CD4-positive, alpha-beta T cell treated with Interferon alpha-2 for 1 hour (primary cell): ENCODE measurements around the gene REXO4.

Source experiments
- DNase-seq, 2 donors: peaks; one replicate each; pipeline ENCODE4 v3.0.0-alpha.2; 2020 to 2022

REXO4 gene

GRCh38 chr9:133449760-133450159, 31.9 kb upstream of the REXO4 start:
- DNase-seq: no peak

- no peak for DNase-seq
These were observed 30.7 kb upstream of the REXO4 start for GRCh38 chr9:133448487-133448972.

DNA sequence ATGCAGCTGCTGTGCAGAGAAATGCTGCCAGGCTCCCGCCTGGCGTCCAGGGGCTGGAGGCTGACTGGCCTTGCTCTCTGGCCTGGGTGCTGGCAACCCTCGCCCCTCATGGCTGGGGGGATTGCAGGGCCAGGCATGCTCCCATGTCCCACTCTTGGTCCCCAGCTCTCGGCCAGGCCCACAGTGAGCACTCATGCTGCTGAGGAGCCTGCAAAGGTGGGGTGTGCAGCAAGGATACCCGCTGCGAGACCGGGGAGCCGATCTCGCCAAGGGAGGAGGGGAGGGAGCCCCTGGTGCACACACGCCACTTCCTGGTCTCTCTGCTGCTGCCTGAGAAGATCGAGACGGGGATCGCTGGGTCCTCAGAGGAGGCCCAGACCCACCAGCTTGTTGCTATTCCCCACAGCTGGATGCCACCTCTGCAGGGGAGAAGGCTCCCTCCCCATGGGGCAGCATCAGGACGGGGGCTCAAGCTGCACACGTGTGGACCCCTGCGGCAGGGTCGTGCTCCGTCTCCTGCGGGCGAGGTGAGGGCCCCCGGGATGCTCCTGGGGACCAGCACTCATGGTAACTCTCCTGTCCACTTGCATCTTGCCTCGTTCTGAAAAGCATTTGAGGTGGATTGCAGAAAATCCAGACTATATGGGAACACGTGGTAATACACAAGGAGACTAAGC, 27.6 kb upstream of the REXO4 start:
- DNase-seq: no peak

DNA sequence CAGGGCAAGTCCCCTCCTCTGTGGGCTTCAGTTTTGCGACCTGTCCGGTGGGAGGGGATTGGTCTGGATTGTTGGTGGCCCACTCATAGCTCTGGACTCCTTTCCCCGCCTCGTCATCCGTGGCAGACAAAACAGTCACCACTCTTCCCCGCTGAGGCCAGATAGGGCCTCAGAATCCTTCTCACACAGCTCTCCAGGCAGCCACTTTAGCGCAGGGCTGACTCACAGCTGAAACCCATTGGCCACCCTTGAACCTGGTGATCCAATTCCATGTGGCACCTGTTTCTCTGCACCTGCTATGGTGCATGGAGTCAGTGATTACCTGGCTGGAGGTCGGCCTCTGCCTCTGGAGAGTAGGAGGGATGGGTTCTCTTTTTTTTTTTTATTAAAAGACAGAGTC, 26.2 kb upstream of the REXO4 start:
- no peak for DNase-seq

DNA sequence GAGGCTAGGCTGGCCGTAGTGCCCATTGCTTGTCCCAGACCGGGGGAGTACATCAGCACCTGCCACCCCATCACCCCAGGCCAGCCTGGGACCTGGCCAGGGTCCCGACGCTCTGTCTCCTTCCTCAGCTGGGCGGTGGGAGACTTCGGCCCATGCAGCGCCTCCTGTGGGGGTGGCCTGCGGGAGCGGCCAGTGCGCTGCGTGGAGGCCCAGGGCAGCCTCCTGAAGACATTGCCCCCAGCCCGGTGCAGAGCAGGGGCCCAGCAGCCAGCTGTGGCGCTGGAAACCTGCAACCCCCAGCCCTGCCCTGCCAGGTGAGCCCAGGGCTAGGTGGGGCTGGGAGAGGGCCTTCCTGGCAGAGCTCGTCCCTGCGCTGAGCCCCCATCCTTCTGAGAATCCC, 25.4 kb upstream of the REXO4 start:
- DNase-seq: no peak

GRCh38 chr9:133441571-133441970, 23.8 kb upstream of the REXO4 start:
- no peak for DNase-seq

DNA sequence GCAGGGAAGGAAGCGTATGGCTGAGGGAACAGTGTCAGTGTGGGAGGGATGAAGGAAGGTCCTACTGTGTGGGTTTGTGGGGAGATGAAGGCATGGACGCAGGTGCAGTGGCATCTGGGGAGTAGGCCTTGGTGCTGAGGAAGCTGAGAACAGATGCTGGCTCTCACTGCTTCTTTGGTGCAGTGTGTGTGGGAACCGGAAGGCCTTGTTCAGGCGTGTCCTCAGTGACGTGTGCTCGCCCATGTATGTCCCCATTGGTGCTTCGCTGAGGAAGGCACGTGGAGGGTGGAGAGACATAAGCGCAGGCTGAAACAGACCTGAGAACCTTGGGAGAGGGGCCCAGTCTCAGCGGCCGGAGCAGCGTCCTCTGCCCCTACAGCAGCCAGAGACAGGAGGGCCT, 23.1 kb upstream of the REXO4 start:
- DNase-seq: peak in 1 of 2 donors; percentile 63

DNA sequence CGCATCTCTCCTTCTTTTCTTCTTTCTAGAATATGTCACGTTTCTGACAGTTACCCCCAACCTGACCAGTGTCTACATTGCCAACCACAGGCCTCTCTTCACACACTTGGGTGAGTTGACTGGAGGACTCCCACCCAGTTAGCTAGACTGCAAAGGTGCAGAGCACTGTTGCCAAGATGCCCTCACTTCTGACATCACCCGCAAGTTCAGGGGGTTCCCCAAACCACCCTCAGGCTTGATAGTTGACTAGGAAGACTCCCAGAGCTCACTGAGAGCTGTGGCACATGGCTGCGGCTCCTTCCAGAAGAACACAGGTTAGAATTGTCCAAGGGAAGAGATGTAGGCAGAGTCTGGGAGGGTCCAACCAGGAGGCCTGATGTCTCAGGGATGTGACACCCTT, 21.5 kb upstream of the REXO4 start:
- DNase-seq: no peak

GRCh38 chr9:133437753-133438531, 20.1 kb upstream of the REXO4 start:
- DNase-seq: no peak

- no peak for DNase-seq
These were observed 18.9 kb upstream of the REXO4 start for GRCh38 chr9:133436681-133437080.

GRCh38 chr9:133433351-133433843, 15.6 kb upstream of the REXO4 start:
- no peak for DNase-seq

DNA sequence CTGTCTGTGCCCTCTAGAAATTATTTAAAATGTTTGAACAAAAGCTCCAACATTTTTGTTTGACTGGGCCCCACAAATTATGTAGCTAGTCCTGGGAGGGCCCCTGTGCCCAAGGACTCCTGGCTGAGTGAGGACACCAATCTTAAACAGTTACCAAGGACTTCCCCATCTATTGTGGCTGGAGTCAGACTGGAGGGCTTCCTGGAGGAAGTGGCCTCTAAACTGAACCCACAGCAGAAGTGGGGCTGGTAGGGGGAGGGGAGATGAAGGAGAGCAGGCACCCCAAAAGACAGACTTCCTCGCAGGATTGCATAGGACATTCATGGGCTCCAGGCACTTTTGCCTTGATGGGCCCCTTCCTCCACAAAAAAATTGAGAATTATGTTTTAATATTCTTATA, 12.4 kb upstream of the REXO4 start:
- DNase-seq: no peak

DNA sequence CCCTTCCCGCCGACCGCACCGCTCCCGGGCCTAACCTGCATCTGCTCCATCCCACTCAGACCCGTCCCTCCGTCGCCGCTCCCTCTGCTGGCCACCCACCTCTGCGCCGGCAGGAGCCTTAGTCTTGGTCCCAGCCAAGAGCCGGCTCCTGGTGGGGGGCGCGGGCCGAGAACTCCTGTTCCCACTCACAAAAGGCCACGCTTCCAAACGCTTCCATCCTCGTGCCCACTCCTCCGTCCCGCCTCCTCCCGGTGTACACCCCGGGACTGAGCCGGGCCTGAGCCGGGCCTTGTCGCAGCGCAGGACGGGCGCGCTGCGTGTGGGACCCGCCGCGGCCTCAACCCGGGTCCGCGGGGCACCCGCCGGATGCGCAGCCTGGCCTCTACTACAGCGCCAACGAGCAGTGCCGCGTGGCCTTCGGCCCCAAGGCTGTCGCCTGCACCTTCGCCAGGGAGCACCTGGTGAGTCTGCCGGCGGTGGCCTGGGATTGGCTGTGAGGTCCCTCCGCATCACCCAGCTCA, 11.9 kb upstream of the REXO4 start:
- DNase-seq: no peak

GRCh38 chr9:133429214-133429613, 11.4 kb upstream of the REXO4 start:
- no peak for DNase-seq

DNA sequence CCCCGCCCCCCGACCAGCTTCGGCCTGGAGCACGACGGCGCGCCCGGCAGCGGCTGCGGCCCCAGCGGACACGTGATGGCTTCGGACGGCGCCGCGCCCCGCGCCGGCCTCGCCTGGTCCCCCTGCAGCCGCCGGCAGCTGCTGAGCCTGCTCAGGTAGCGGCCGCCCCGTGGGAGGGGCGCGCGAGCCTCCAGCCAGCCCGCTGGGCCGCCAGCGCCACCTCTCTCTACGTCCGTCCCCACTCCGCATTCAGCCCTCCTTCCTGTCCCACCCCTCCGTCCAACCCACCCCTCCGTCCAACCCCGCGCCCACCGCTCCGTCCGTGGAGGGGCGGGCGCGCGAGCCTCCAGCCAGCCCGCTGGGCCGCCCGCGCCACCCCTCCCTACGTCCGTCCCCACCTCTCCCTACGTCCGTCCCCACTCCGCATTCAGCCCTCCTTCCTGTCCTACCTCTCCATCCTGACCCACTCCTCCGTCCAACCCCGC, 10.8 kb upstream of the REXO4 start:
- no peak for DNase-seq

DNA sequence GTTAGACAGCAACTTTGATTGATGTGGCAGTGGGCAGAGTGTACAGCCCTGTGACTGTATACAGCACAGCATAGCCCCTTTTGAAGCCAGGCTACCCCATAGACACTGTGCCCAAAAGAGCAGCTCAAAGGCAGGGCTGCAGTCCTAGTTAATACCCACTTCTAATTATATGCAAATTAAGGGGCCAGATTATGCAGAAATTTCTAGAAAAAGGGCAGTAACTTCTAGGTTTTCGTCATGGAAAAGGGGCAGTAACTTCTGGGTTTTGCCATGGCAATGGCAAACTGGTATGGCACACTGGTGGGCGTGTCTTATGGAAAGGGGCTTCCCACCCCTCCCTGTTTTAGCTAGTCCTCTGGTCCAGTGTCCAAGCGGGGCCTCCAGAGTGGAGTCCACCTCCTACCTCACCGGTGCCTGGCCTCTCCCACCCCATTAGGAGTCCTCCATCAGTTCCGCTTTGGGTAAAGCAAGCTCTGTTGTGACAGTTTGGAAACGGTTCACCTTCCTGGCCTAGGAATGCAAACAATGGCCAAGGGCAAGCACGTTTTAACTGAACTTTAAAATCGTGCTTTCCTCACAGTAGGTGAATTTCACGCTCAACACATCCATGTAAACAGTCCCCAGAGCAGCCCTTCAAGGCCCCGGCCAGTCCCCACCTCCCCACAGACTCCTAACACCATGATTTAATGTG, 10.0 kb upstream of the REXO4 start:
- DNase-seq: no peak

DNA sequence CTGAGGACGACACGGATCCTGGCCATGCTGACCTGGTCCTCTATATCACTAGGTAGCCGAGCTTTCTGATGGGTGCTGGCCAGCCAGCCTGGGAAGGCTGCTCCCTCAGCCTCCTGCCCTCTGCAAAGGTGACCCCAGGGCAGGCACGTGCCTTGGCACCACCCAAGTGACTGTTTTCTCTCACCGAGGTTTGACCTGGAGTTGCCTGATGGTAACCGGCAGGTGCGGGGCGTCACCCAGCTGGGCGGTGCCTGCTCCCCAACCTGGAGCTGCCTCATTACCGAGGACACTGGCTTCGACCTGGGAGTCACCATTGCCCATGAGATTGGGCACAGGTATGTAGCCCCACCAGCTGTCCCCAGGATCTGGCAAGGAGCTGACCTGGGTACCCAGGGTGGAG, 8.2 kb upstream of the REXO4 start:
- no peak for DNase-seq

- no peak for DNase-seq
These were observed 7.3 kb upstream of the REXO4 start for GRCh38 chr9:133425049-133425632.

DNA sequence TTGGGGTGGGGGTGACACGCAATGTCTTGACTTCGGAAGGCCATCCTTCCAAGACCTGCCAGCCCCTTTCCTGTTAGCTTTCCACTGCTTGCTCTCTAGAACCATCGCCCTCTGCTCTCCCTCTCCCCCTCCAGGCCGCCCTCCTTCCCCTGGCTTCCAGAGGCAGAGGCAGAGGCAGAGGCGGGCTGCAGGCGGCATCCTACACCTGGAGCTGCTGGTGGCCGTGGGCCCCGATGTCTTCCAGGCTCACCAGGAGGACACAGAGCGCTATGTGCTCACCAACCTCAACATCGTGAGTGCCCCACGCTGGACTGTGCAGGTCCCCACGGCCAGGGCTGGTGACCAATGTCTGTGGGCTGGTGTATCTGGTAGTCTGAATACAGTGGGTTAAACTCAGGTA, 6.4 kb upstream of the REXO4 start:
- no peak for DNase-seq

- no peak for DNase-seq
These were observed 5.4 kb upstream of the REXO4 start for GRCh38 chr9:133423216-133423615.

DNA sequence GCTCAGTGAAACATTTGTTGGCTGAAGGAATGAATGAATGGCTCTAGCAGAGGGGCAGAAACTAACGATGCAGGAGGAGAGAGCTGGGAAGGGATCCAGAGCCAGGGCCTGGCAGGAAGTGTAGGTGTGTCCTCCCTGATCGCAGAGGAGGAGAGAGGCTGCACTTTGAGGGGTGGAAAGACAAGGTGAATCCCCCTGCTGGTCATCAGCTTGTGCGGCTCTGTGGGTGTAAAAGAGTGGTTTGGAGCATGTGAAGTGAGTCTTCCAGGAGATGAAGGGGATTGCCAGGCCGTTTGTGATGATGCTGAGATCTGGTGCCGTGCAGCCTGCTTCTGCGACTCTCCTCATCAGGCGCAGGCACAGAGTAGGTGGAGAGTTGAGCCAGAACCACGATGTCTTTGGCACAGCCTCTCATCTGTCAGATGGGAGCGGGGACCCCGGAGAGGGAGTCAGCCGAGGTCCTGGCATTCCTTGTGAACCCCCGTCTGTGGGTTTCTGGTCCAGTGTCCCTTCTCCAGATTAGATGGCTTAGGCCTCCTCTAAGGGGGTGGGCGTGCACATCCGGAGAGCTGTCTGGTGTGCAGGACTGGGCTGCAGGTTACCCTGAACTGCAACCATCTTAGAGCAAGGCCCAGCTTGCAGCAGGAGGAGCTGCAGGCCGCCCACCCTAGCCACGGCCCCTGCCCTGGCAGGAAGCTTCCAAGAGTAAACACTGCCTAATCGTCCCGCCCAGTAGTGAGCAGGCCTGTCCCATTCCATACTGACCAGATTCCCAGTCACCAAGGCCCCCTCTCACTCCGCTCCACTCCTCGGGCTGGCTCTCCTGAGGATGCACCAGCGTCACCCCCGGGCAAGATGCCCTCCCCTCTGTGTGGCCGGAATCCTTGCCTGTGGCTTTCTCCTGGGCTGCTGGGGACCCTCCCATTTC, 4.1 kb upstream of the REXO4 start, which contains the start of gene ADAMTS13:
Gene ADAMTS13 (plus strand): TSS at position 753 of the 928 bp plus-strand sequence. CDS start 77 bp downstream, at position 830.
- peak in 1 of 2 donors; percentile 29 for DNase-seq
